Spleen (tissue), 11 donors: Measurements from ENCODE around the gene CTNNA2. TPM values are rescaled to one million over a fixed set of nuclear protein-coding genes. Genes with fewer than 3 reads are reported as not detected.

Experiments
- DNase-seq: peaks from one replicate; pipeline ENCODE4 v3.0.0-alpha.2; 2020
- H3K27ac ChIP-seq, 8 donors: fragments of 200-600 bp; sonication (generic) in 7 of 8; 1 replicate in 4 of 8; 2 replicates in 4 of 8; pipeline versions ENCODE4 v1.5.0 to v1.8.0; 2016 to 2021; ENCODE audit warnings: inconsistent platforms in 4 of 8, mild to moderate bottlenecking in 4 of 8, moderate library complexity in 1 of 8
- H3K27me3 ChIP-seq, 7 donors: fragments of 200-600 bp; sonication (generic) in 6 of 7; replicated peaks in 1 of 7; 1 replicate in 4 of 7; 2 replicates in 3 of 7; pipeline versions ENCODE4 v1.5.0 to v1.8.0; 2016 to 2021; ENCODE audit warnings: inconsistent platforms in 3 of 7, mild to moderate bottlenecking in 1 of 7
- H3K36me3 ChIP-seq, 6 donors: fragments of 200-600 bp; sonication (generic) in 5 of 6; 1 replicate in 4 of 6; 2 replicates in 2 of 6; pipeline versions ENCODE4 v1.5.0 to v1.8.0; 2016 to 2021; ENCODE audit warnings: inconsistent platforms in 2 of 6
- H3K4me1 ChIP-seq, 6 donors: fragments of 200-600 bp; sonication (generic) in 5 of 6; 1 replicate in 3 of 6; 2 replicates in 3 of 6; pipeline versions ENCODE4 v1.5.0 to v1.8.0; 2016 to 2021; ENCODE audit warnings: inconsistent platforms in 3 of 6
- H3K4me3 ChIP-seq, 8 donors: fragments of 200-600 bp; sonication (generic) in 7 of 8; 1 replicate in 4 of 8; 2 replicates in 4 of 8; pipeline versions ENCODE4 v1.5.0 to v1.8.0; 2016 to 2021; ENCODE audit warnings: inconsistent platforms in 4 of 8, mild to moderate bottlenecking in 4 of 8, moderate library complexity in 2 of 8
- H3K9me3 ChIP-seq, 8 donors: fragments of 200-600 bp; sonication (generic) in 7 of 8; 1 replicate in 4 of 8; 2 replicates in 4 of 8; pipeline versions ENCODE4 v1.5.0 to v1.8.0; 2016 to 2021; ENCODE audit warnings: inconsistent platforms in 4 of 8
- POLR2A ChIP-seq, 3 donors: fragments of 450-650 bp; IDR thresholded peaks; one replicate each; pipeline ENCODE4 v1.5.1; 2017; ENCODE audit warnings: antibody characterized with exemption in 3 of 3, mild to moderate bottlenecking in 1 of 3
- POLR2AphosphoS5 ChIP-seq, 3 donors: sonication (generic); formaldehyde crosslinking; IDR thresholded peaks; one replicate each; pipeline ENCODE4 v1.5.1; 2017; ENCODE audit warnings: antibody characterized with exemption in 3 of 3
- WGBS, 5 donors: extraction: QIAGEN DNeasy Blood & Tissue Kit in 3 of 5; methylation state at CpG; one replicate each; pipeline versions ENCODE4 v1.1.5 to v1.1.7; 2013 to 2018; 5-methylcytosine and 5-hydroxymethylcytosine counted together
- intact Hi-C: fragments of 100-400 bp; cut with DNase I; formaldehyde crosslinking; loops from one replicate; pipeline ENCODE4 v1.15.0; 2023; ENCODE audit warnings: low total_unique reads
- polyA plus RNA-seq, 3 donors: library from polyadenylated mRNA; stranded (reverse); fragments of 200-250 nt; gene quantifications; one replicate each; pipeline ENCODE4 v1.2.1, GENCODE V29; 2013
- total RNA-seq, 7 donors: library from RNA; depleted of rRNA in 3 of 7; stranded (reverse); fragments of >200 nt in 3 of 7; fragmentation: NEBNext Ultra II Directional in 4 of 7; extraction: Animal tissue kit (Norgen Biotek cat#: 25700) in 4 of 7; gene quantifications; one replicate each; pipeline versions ENCODE4 v1.1.0 to v1.2.1, GENCODE V29; 2016 to 2021
- TF ChIP-seq, protein P1 (sequence below), 11 experiments: fragments of 200-600 bp in 7 of 11; fragments of 450-650 bp in 4 of 11; sonication (generic) in 4 of 11; IDR thresholded peaks in 8 of 11; conservative IDR thresholded peaks in 3 of 11; 1 replicate in 7 of 11; 2 replicates in 4 of 11; pipeline versions ENCODE4 v1.4.0 to v1.8.0; 2016 to 2021; ENCODE audit warnings: antibody characterized with exemption in 11 of 11, inconsistent platforms in 4 of 11, mild to moderate bottlenecking in 1 of 11
- donor health status: healthy with polysubstance abuse.
- donor health status: DM: no; HTN: no; CAD: no; lungs with moderate emphysema.
- donor health status: DM: no; HTN: no; CAD: no.
- donor health status: Bipolar disorder and iron deficiency.
- donor health status: healthy.
- donor health status: DM: no; HTN: no; CAD: no.
- donor health status: DM: yes; HTN: yes; CAD: no.

Gene CTNNA2
- total and polyA plus RNA-seq, 10 donors, result not detected

DNA sequence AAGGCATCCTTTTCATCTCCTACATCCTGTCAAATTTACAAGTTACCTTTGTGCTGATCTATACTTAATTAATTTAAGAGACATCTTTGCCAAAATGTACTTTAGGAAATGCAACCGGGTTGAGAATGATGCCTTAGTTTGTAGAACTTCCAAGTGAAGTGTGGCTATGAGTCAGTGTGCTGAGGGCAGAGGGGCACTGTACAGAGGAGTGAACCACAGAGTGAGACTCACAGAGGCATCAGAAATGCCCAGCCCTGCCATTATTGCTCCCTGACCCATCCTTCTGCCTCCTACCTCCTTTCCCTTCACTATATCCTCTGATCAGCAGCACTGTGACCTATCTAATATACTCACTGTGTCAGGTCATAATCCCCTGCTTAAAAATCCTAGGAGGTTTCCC lies 471.6 kb downstream of the CTNNA2 start:
- no peaks in the 10 kb centered on the region for H3K27me3 ChIP-seq
- no peaks in the 10 kb centered on the region for H3K4me1 ChIP-seq
- no peaks in the 10 kb centered on the region for H3K36me3 ChIP-seq
- H3K9me3 ChIP-seq, result no peaks in the 10 kb centered on the region
- H3K4me3 ChIP-seq, result no peak overlapping the region
- 81 to 91% (median 85%) methylated on average over 1 of the region's 1 CpG for WGBS, 5 donors
- intact Hi-C loops, result no loop called here
- TF ChIP-seq, protein P1, sequence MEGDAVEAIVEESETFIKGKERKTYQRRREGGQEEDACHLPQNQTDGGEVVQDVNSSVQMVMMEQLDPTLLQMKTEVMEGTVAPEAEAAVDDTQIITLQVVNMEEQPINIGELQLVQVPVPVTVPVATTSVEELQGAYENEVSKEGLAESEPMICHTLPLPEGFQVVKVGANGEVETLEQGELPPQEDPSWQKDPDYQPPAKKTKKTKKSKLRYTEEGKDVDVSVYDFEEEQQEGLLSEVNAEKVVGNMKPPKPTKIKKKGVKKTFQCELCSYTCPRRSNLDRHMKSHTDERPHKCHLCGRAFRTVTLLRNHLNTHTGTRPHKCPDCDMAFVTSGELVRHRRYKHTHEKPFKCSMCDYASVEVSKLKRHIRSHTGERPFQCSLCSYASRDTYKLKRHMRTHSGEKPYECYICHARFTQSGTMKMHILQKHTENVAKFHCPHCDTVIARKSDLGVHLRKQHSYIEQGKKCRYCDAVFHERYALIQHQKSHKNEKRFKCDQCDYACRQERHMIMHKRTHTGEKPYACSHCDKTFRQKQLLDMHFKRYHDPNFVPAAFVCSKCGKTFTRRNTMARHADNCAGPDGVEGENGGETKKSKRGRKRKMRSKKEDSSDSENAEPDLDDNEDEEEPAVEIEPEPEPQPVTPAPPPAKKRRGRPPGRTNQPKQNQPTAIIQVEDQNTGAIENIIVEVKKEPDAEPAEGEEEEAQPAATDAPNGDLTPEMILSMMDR (IDR thresholded peaks at IDR 0.05 in 8 of 11, conservative IDR thresholded peaks at IDR 0.05 in 3 of 11), result no peak
- TF ChIP-seq POLR2AphosphoS5 (IDR thresholded peaks at IDR 0.05), result no peak
- no peak for TF ChIP-seq POLR2A (IDR thresholded peaks at IDR 0.05)
- no peak overlapping the region for H3K27ac ChIP-seq
- DNase-seq, result no peak

- no peak for TF ChIP-seq POLR2AphosphoS5 (IDR thresholded peaks at IDR 0.05)
- no peak for TF ChIP-seq POLR2A (IDR thresholded peaks at IDR 0.05)
- TF ChIP-seq, protein P1 (IDR thresholded peaks at IDR 0.05 in 8 of 11, conservative IDR thresholded peaks at IDR 0.05 in 3 of 11), result no peak
Measured at GRCh38 chr2:79985145-79985544, 472.3 kb downstream of the CTNNA2 start.

GRCh38 chr2:79985571-79985970 lies 472.7 kb downstream of the CTNNA2 start:
- no peaks in the 10 kb centered on the region for H3K9me3 ChIP-seq
- no peaks in the 10 kb centered on the region for H3K36me3 ChIP-seq
- no peaks in the 10 kb centered on the region for H3K27me3 ChIP-seq
- no peak for TF ChIP-seq POLR2A (IDR thresholded peaks at IDR 0.05)
- TF ChIP-seq POLR2AphosphoS5 (IDR thresholded peaks at IDR 0.05), result no peak
- H3K27ac ChIP-seq, result no peak overlapping the region
- WGBS, 5 donors, result 61 to 91% (median 82%) methylated on average over 2 of the region's 2 CpGs
- intact Hi-C loops, result no loop called here
- no peak overlapping the region for H3K4me3 ChIP-seq
- DNase-seq, result no peak
- H3K4me1 ChIP-seq, result no peaks in the 10 kb centered on the region

More at GRCh38 chr2:79985145-79985544, 472.3 kb downstream of the CTNNA2 start:
- H3K4me1 ChIP-seq, result no peaks in the 10 kb centered on the region
- no peaks in the 10 kb centered on the region for H3K36me3 ChIP-seq
- no peak for DNase-seq
- 74 to 88% (median 81%) methylated on average over 3 of the region's 3 CpGs for WGBS, 5 donors
- no peak overlapping the region for H3K4me3 ChIP-seq
- no peaks in the 10 kb centered on the region for H3K9me3 ChIP-seq
- no peaks in the 10 kb centered on the region for H3K27me3 ChIP-seq
- H3K27ac ChIP-seq, result no peak overlapping the region
- intact Hi-C loops, result no loop called here

DNA sequence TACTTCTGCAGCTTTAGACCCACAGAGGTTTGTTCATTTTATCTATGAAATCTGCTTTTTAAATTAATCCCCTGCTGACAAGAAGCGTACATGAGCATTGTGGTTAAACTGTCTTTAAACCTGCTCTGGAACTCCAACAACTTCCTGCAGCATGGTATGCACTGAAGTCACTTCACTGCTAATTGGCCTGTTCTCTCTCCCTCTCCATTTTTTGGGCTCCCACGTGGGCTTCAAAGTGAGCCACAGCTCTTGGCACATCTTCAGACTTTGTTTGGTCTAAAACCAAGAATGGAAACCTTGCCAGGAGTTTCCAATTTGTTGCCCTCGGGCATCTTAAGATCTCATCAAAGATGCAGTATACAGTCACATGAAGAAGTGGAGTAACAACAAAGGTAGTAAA lies 480.3 kb downstream of the CTNNA2 start:
- H3K4me3 ChIP-seq, result no peak overlapping the region
- intact Hi-C loops, result no loop called here
- no peaks in the 10 kb centered on the region for H3K4me1 ChIP-seq
- no peaks in the 10 kb centered on the region for H3K27me3 ChIP-seq
- no peak overlapping the region for H3K27ac ChIP-seq
- 9 to 20% (median 14%) methylated on average over 3 of the region's 3 CpGs for WGBS, 5 donors
- no peak for DNase-seq
- TF ChIP-seq POLR2A (IDR thresholded peaks at IDR 0.05) (no peak), POLR2AphosphoS5 (IDR thresholded peaks at IDR 0.05) (no peak)
- TF ChIP-seq, protein P1 (IDR thresholded peaks at IDR 0.05 in 8 of 11, conservative IDR thresholded peaks at IDR 0.05 in 3 of 11), result no peak
- no peaks in the 10 kb centered on the region for H3K36me3 ChIP-seq
- no peaks in the 10 kb centered on the region for H3K9me3 ChIP-seq

DNA sequence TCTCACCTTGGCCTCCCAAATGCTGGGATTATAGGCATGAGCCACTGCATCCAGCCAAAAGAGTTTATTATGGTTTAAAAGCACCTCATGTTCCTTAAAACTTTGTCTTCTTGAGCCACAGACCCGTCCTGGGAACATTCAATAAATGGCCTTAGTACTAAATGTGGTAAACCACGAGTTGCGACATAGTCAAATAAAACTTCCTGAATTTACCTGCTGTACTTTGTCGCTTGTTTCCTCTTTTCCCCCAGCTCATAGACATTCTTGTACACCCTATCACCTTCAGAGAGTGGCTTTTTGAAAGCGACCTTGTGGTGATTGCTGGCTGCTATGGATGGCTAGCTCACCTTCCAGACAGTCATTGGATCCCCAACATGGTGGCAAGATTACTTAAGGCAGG lies 481.3 kb downstream of the CTNNA2 start:
- Histone ChIP-seq H3K4me1 (no peaks in the 10 kb centered on the region), H3K36me3 (no peaks in the 10 kb centered on the region), H3K27me3 (no peaks in the 10 kb centered on the region), H3K9me3 (no peaks in the 10 kb centered on the region), H3K27ac (no peak overlapping the region), H3K4me3 (no peak overlapping the region)
- intact Hi-C loops, result no loop called here
- no peak for DNase-seq
- TF ChIP-seq POLR2AphosphoS5 (IDR thresholded peaks at IDR 0.05) (no peak), POLR2A (IDR thresholded peaks at IDR 0.05) (no peak)
- TF ChIP-seq, protein P1 (IDR thresholded peaks at IDR 0.05 in 8 of 11, conservative IDR thresholded peaks at IDR 0.05 in 3 of 11), result no peak
- WGBS, 5 donors, result 19 to 36% (median 30%) methylated on average over 5 of the region's 5 CpGs
